Measurements from ENCODE around the gene SLC8A1.
A peak's percentile ranks its signal among the peaks of the same experiment; 100 is the strongest.

SLC8A1 gene

DNA sequence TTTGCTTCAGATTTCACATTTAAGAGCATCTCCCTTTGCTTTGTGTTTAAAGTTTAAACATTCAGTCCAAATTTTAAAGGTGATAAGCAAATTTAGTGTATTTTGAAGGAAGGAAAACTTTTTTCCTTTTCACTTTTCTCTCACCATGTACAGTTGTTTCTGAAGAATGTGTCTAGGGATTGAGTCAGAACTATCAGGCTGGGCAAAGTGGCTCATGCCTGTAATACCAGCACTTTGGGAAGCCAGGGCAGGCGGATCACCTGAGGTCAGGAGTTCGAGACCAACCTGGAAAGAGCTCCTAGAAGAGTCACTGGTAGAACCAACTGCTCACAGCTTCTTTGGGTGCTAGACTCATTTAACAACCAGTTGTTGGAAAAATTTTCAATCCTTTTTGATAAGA, 345.8 kb downstream of the SLC8A1 start:
- H3K27me3 ChIP-seq (ENCODE audit: insufficient read depth, low read depth, severe bottlenecking): no peaks in the 10 kb centered on the region
- no peak overlapping the region for H3K27ac ChIP-seq
- DNase-seq: no peak
- no peaks in the 10 kb centered on the region for H3K36me3 ChIP-seq
- H3K9me3 ChIP-seq (ENCODE audit: severe bottlenecking): no peaks in the 10 kb centered on the region
- no peak overlapping the region for H3K4me3 ChIP-seq (ENCODE audit: low read depth, low read length)
- TF ChIP-seq, protein P1, sequence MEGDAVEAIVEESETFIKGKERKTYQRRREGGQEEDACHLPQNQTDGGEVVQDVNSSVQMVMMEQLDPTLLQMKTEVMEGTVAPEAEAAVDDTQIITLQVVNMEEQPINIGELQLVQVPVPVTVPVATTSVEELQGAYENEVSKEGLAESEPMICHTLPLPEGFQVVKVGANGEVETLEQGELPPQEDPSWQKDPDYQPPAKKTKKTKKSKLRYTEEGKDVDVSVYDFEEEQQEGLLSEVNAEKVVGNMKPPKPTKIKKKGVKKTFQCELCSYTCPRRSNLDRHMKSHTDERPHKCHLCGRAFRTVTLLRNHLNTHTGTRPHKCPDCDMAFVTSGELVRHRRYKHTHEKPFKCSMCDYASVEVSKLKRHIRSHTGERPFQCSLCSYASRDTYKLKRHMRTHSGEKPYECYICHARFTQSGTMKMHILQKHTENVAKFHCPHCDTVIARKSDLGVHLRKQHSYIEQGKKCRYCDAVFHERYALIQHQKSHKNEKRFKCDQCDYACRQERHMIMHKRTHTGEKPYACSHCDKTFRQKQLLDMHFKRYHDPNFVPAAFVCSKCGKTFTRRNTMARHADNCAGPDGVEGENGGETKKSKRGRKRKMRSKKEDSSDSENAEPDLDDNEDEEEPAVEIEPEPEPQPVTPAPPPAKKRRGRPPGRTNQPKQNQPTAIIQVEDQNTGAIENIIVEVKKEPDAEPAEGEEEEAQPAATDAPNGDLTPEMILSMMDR (IDR thresholded peaks at IDR 0.05; ENCODE audit: low read depth, low read length): no peak

DNA sequence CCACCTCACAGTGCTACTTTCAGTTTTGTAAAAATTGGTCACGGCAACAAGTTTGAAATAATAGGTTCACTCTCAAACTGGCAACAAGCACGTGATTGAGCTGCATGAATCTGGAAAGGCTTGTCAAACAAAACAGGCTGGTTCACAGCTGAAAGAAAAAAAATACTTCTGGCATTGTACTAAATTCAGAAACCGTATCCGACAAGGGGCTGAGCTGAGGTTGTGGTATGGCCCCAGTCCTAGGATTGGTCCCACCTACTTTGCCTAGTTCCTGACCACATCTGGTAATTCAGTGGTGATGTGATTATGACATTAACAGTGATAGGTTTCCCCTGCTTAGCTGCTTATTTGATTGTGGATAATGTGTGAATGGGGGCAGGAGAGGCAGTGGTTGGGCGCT, 346.3 kb downstream of the SLC8A1 start:
- Histone ChIP-seq H3K27me3 (ENCODE audit: insufficient read depth, low read depth, severe bottlenecking) (no peaks in the 10 kb centered on the region), H3K36me3 (no peaks in the 10 kb centered on the region), H3K9me3 (ENCODE audit: severe bottlenecking) (no peaks in the 10 kb centered on the region), H3K27ac (no peak overlapping the region), H3K4me3 (ENCODE audit: low read depth, low read length) (no peak overlapping the region)
- no peak for DNase-seq
- TF ChIP-seq, protein P1 (IDR thresholded peaks at IDR 0.05; ENCODE audit: low read depth, low read length): no peak

DNA sequence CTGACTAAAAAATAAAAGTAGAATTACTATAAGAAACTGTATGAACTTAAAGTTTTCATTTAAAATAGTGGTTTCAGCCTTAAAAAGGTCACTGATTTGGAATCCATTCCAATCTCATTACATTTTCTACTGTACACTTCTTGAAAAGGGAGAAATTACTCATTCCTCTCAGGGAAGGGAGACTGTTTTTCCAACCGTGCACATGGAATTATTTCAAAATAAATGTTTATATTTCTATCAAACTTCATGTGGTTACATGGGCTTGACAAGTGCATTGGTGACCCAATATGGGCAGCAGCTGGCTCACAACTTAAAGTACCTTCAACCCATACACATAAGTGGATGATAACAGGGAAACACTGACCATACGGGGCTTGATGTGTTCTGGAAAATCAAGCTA, 348.3 kb downstream of the SLC8A1 start:
- Histone ChIP-seq H3K27me3 (ENCODE audit: insufficient read depth, low read depth, severe bottlenecking) (no peaks in the 10 kb centered on the region), H3K4me3 (ENCODE audit: low read depth, low read length) (no peak overlapping the region), H3K27ac (no peak overlapping the region; the same call in 1 of the 2 replicates), H3K9me3 (ENCODE audit: severe bottlenecking) (no peaks in the 10 kb centered on the region), H3K36me3 (no peaks in the 10 kb centered on the region)
- no peak for DNase-seq
- TF ChIP-seq, protein P1 (IDR thresholded peaks at IDR 0.05; ENCODE audit: low read depth, low read length): no peak

DNA sequence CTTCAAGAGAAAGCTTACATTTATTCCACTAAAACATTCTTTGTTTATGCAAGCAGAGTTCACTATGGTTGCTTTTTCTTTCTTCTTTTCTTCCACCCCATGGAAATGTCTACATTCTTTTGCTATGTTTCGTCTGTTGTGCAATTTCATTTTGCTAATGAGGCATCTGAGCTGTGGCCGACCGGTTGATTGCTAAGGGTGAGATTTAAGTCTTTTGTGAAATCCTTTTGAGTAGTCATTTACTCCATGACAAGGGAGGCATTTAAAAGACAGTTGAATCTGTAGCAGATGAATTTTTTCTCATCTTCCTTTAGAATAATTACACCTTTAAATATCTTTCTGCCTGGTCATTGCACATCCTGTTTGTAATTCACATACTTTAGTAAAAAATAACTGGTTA, 348.7 kb downstream of the SLC8A1 start:
- H3K27me3 ChIP-seq (ENCODE audit: insufficient read depth, low read depth, severe bottlenecking): no peaks in the 10 kb centered on the region
- no peak overlapping the region; the same call in 1 of the 2 replicates for H3K27ac ChIP-seq
- H3K4me3 ChIP-seq (ENCODE audit: low read depth, low read length): no peak overlapping the region
- TF ChIP-seq, protein P1 (IDR thresholded peaks at IDR 0.05; ENCODE audit: low read depth, low read length): no peak
- no peak for DNase-seq
- H3K36me3 ChIP-seq: no peaks in the 10 kb centered on the region
- no peaks in the 10 kb centered on the region for H3K9me3 ChIP-seq (ENCODE audit: severe bottlenecking)

DNA sequence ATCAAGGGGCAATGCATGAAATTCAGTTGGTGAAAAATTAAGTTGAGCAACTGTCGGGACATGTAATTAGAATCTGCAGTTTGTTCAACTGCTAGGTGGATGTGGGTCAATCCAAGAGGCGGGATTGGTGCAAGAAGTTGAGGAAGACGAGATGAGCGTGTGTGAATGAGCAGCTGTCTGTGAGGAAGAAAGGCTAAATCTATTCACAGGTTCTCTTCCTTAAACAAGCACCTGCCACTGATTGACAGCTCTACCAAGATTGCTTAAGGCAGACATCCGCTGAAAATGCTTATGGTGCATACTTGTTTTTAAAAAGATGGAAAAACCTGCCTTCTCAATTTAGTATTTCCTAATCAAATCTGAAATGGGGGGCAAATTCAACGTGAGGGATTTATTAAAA, 349.4 kb downstream of the SLC8A1 start:
- TF ChIP-seq, protein P1 (IDR thresholded peaks at IDR 0.05; ENCODE audit: low read depth, low read length): no peak
- no peak for DNase-seq
- H3K4me3 ChIP-seq (ENCODE audit: low read depth, low read length): no peak overlapping the region
- no peaks in the 10 kb centered on the region for H3K9me3 ChIP-seq (ENCODE audit: severe bottlenecking)
- no peaks in the 10 kb centered on the region for H3K36me3 ChIP-seq
- H3K27ac ChIP-seq: no peak overlapping the region
- no peaks in the 10 kb centered on the region for H3K27me3 ChIP-seq (ENCODE audit: insufficient read depth, low read depth, severe bottlenecking)

DNA sequence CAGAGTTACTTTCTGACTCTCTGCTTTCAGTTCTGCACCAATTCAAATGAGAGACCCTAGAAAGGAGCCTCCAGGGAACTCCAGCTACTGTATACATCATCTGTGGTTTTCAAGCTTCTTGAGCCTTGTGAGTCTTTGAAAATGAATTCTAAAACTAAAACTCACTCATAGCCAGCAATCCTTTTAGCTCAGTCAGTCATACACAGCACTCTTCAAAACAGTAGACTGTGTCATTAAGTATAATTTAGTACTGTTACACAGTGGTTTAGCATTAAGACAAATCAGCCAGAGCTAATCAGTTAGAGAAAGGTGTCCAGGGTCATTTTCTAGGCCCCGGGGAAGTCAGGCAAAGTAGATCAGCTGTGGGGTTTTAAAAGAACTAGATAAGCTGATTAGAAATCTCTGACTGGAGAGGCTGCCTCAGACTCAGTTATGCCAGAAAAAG, 350.7 kb downstream of the SLC8A1 start:
- no peak overlapping the region; the same call in 1 of the 2 replicates for H3K4me3 ChIP-seq (ENCODE audit: low read depth, low read length)
- TF ChIP-seq, protein P1 (IDR thresholded peaks at IDR 0.05; ENCODE audit: low read depth, low read length): no peak
- no peaks in the 10 kb centered on the region for H3K27me3 ChIP-seq (ENCODE audit: insufficient read depth, low read depth, severe bottlenecking)
- no peaks in the 10 kb centered on the region for H3K36me3 ChIP-seq
- H3K9me3 ChIP-seq (ENCODE audit: severe bottlenecking): no peaks in the 10 kb centered on the region
- peak; percentile 81 for DNase-seq
- peak overlapping the region; percentile 29 for H3K27ac ChIP-seq
